ENCODE results near the gene HRC. TPM values are rescaled to one million over a fixed set of nuclear protein-coding genes. Genes with fewer than 3 reads are reported as not detected.
"Not testable (repeated sequence)": the region's sequence is repeated elsewhere in the genome, so short reads cannot be mapped to it uniquely, and the experiment has no call there.

The HRC gene
- total RNA-seq = not detected in 2 replicates

- no peak for DNase-seq (ENCODE audit: low read depth, low spot score)
These were observed at the start of gene HRC for GRCh38 chr19:49155005-49155819. TSS of gene HRC (minus strand) at chr19:49155396. CDS start at chr19:49155237, 159 bp downstream.

DNA sequence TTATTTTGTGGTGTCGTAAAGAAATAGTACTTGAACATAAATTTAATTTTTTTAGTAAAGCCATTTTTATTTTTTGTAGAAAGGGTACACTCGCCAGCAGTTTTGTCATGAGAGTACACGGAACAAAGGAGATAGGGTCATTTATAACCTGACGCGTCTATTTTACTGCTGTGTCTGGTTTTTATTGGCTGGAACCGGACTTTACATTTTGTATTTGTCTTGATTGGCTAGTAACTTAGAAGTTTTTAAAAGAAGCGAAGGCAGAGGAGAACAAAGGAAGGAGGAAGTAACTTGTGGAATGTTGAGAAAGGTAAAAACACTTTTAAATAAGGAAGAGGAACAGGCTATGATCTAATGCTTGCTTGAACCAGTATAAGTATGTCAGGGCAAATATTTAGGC, 45.8 kb upstream of the HRC start:
- no peak for DNase-seq (ENCODE audit: low read depth, low spot score)

DNA sequence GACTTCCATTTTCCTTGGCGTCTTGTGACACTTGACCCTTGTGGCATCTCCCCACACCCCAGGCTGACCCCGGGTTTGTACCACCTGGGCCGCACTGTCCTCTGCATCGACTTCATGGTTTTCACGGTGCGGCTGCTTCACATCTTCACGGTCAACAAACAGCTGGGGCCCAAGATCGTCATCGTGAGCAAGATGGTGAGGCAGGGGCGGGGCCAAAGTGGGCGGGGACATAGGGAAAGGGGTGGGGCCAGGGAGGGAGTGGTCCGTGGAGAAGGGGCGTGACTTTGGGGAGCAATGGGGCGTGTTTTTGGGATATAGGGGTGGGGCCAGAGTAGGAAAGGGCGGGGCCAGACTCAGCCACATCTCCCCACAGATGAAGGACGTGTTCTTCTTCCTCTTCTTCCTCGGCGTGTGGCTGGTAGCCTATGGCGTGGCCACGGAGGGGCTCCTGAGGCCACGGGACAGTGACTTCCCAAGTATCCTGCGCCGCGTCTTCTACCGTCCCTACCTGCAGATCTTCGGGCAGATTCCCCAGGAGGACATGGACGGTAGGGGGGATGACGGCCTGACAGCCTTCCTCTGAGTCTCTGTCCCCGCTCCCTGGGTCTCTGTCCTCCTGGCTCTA, 45.2 kb upstream of the HRC start:
- no peak for DNase-seq (ENCODE audit: low read depth, low spot score)

DNA sequence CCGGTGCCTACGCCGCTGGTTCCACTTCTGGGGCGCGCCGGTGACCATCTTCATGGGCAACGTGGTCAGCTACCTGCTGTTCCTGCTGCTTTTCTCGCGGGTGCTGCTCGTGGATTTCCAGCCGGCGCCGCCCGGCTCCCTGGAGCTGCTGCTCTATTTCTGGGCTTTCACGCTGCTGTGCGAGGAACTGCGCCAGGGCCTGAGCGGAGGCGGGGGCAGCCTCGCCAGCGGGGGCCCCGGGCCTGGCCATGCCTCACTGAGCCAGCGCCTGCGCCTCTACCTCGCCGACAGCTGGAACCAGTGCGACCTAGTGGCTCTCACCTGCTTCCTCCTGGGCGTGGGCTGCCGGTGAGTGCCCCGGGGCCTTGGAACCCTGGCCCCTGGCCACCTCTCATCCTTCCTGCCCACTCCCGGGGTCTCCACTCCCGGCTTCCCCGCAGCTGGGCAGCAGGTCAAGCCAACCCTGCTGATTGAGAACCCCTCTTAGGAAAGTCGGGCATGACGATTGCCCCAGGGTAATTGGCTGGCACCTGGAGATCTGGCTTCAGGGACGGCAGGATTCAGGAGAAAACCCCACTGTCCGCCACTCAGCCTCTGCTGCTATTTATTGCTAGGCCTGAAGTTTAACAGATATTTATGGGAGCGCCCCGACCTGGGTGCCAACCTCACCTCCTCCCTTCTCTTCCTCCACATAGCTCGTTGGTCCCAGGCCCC, 41.5 kb upstream of the HRC start:
- DNase-seq (ENCODE audit: low read depth, low spot score) = no peak

- DNase-seq (ENCODE audit: low read depth, low spot score) = no peak
These were observed 39.2 kb upstream of the HRC start for GRCh38 chr19:49194408-49194807.

- DNase-seq (ENCODE audit: low read depth, low spot score) = no peak
These were observed 38.7 kb upstream of the HRC start for GRCh38 chr19:49193822-49194394.

GRCh38 chr19:49190781-49191180, 35.6 kb upstream of the HRC start:
- DNase-seq (ENCODE audit: low read depth, low spot score) = no peak

- no peak for DNase-seq (ENCODE audit: low read depth, low spot score)
These were observed 34.1 kb upstream of the HRC start for GRCh38 chr19:49189259-49189658.

- DNase-seq (ENCODE audit: low read depth, low spot score) = no peak
These were observed 33.5 kb upstream of the HRC start for GRCh38 chr19:49188626-49189200.

DNA sequence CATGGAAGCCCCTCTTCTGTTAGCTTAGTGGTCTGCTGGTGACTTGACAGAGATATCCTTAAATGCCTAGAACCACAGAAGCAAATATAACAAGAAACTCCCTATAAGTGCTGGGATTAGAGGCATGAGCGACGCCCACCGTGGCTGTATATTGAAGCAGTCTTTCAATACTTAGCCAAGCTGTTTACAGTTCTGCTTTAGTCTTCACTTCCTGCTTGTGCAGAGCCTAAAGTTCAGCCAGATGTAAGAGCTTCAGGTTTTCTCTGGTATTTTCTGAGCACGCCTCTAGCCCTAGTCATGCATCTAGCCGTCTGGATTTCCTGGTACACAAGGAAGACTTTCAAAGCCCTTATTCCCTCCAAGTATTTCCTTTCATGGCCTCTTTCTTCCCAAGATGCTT, 30.9 kb upstream of the HRC start:
- DNase-seq (ENCODE audit: low read depth, low spot score) = no peak

DNA sequence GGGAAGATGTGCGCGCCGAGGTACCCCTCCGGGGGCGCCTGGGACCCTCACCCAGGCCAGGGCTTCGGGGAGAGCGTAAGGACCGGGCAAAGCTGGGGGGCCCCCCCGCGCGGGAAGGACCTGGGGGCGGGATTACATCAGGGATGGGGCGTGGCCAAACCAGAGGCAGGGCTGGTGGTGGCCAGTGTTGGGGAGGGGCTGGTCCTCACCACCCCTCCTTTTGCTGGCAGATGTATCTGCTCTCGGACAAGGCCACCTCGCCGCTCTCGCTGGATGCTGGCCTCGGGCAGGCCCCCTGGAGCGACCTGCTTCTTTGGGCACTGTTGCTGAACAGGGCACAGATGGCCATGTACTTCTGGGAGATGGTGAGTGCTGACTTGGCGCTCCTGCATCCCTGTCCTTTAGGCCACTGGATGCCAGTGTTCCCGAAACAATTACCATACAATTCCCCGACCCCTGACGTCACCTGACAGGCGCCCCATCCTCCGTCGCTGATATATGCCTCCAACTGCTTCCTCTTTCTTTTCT, 27.7 kb upstream of the HRC start:
- DNase-seq (ENCODE audit: low read depth, low spot score) = no peak

DNA sequence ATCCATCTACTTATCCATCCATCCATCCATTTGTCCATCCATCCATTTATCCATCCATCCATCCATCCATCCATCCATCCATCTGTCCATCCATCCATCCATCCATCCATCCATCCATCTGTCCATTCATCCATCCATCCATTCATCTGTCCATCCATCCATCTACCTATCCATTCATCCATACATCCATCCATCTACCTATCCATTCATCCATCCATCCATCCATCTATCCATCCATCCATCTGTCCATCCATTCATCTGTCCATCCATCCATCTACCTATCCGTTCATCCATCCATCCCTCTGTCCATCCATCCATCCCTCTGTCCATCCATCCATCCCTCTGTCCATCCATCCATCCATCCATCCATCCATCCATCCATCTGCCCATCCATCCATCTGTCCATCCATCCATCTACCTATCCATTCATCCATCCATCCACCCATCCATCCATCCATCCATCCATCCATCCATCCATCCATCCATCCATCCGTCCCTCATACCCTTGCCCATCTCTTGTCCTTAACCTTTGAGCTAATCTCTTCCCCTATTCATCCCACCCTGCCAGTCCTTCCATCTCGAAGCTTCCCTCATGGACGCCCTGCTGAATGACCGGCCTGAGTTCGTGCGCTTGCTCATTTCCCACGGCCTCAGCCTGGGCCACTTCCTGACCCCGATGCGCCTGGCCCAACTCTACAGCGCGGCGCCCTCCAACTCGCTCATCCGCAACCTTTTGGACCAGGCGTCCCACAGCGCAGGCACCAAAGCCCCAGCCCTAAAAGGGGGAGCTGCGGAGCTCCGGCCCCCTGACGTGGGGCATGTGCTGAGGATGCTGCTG, 27.0 kb upstream of the HRC start:
- not testable (repeated sequence) for DNase-seq (ENCODE audit: low read depth, low spot score)

GRCh38 chr19:49180659-49181058, 25.5 kb upstream of the HRC start:
- no peak for DNase-seq (ENCODE audit: low read depth, low spot score)

DNA sequence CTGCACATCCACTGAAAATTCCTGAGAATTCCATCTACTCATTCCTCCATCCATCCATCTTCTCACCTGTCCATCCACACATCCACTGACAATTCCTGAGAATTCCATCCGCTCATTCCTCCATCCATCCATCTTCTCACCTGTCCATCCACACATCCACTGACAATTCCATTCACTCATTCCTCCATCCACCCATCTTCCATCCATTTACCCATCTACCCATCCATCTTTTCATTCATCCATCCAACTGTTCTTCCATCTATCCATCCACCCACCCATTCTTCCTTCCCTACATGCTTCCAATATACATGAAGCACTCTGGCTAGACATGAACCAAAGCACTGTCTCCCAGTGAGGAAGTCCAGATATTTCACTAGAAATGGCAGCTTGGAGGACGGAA, 18.0 kb upstream of the HRC start:
- no peak for DNase-seq (ENCODE audit: low read depth, low spot score)

- DNase-seq (ENCODE audit: low read depth, low spot score) = no peak
These were observed 13.2 kb upstream of the HRC start for GRCh38 chr19:49168421-49168820.

GRCh38 chr19:49167857-49168409, 12.7 kb upstream of the HRC start:
- no peak for DNase-seq (ENCODE audit: low read depth, low spot score)

GRCh38 chr19:49165865-49166301, 10.7 kb upstream of the HRC start:
- DNase-seq (ENCODE audit: low read depth, low spot score) = no peak

DNA sequence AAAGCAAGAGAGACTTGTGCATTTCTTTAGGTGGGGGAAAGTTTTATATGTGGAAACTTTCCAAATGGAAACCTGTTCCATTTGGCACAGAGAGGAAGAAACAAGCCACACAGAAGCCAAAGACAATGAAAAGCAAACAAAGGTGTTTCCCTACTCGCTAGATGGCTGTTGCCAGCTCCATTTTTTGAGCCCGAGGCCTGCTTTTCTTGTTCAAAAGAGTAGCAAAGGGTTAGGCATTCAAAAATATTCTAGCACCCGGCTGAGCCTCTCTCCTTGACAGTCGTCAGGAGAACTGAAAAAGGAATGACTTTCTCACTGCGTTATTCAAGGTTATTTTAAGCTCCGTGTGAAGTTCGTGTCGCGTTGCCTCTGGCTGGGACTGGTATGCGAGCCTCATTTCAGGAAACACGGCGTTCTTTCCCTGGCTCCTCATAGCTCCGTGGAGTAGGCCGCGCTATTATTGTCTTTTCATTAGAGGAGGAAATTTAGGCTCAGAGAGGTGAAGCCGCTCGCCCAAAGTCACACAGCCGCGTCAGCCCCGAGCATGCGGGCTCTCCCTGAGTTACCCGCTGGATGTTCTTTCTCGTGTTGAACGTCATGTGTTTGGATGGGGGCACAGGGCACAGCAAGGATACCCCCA, 10.0 kb upstream of the HRC start:
- DNase-seq (ENCODE audit: low read depth, low spot score) = no peak

DNA sequence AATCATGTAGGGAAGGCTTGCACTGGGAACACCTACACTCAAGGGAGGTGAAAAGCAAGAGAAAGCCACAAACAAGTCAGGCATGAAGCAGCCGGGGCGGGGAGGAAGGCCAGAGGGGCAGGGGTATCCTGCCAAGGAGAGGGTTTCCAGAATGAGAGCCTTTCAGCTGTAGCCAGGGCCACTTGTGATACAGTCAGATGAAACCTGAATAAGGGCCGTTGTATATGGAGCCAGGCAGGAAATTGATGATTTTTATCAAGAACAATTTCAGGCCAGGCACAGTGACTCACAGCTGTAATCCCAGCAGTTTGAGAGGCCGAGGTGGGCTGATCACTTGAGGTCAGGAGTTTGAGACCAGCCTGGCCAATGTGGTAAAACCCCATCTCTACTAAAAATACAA, 6.8 kb upstream of the HRC start:
- DNase-seq (ENCODE audit: low read depth, low spot score) = no peak
